Urothelium cell line (cell line): ENCODE measurements around the gene COL23A1.
A peak's percentile ranks its signal among the peaks of the same experiment; 100 is the strongest.

Experiments used
- DNase-seq: peaks from one replicate; pipeline ENCODE4 v3.0.0; 2011; ENCODE audit warnings: low spot score, mixed read lengths
- FAIRE-seq: peaks from 2 replicates; lab custom pipeline; 2011; peaks lifted over from hg19 to GRCh38; lab: Jason Lieb, UNC

Gene COL23A1

DNA sequence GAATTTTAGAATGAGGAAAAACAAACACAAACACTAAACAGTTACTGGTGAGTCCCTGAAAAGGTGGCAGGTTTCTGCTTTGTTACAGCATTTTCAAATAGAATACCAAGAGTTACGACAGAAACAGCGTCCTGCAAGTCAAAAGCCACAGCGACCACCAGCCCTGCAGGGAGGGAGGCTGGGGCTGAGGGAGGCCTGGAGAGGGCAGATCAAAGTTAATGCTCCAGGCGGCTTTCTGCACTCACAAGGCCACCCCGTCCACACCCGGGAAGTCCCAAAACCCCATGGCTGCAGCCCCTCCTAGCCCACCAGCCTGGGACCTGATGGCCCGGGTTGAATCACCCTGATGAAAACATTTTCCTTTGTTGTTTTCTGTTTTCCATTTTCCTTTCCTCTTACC is 29.3 kb downstream of the COL23A1 start:
- FAIRE-seq (no peak), DNase-seq (no peak)

DNA sequence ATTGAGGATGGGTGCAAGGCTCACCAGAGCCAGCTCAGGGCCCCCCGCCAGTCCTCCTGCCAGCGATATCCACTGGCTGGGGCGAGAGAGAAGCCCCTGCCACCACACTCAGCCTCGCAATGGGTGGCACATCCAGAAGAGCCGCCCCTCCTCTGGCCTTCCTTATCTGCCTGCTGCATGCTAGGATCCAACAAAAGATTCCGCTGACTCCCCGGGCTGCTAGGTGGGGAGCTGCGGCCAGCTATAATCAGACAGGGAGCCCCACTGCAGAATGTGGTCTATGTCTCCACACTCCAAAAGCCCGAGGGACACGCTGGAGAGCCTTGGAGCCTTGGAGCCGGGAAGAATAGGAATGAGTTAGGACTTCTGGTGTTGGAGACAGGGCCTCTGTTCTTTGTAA is 32.8 kb downstream of the COL23A1 start:
- DNase-seq (no peak), FAIRE-seq (no peak)

DNA sequence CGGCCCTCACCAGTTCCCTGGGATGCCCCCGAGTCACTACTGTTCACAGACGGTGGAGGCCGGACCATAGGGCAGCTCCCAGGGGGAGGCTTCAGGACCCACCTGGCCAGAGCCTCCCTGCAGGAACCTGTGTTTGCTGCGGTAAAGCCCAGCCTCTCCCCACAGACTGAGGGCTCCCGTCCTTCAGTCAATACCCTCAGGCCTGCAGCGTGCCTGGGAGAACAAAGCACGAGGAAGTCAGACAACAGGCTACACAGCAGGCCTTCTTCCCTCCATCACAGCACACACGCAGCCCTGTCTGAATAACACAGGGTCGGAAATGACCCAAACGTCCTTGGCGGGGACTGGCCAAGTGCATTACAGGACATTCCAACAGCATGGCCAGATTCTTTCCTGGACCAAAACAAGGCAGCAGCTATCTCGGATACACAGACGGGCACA is 34.4 kb downstream of the COL23A1 start:
- DNase-seq (no peak), FAIRE-seq (no peak)

DNA sequence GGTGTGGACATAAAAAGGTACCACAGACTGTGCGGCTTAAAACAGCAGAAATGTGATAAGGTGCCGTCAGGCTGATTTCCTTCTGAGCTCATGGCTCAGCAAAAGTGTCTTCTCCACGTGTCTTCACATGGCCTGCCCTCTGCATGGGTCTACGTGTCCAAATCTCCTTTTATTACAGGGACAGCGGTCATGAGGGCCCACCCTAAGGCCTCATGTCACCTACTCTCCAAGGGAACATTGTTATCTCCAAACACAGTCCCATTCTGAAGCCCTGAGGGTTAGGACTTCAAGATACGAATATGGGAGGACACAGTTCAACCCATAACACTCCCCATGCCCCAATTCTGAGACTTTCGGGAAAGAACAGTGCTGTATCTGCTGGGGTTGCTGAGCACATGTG is 35.2 kb downstream of the COL23A1 start:
- FAIRE-seq: no peak
- no peak for DNase-seq

DNA sequence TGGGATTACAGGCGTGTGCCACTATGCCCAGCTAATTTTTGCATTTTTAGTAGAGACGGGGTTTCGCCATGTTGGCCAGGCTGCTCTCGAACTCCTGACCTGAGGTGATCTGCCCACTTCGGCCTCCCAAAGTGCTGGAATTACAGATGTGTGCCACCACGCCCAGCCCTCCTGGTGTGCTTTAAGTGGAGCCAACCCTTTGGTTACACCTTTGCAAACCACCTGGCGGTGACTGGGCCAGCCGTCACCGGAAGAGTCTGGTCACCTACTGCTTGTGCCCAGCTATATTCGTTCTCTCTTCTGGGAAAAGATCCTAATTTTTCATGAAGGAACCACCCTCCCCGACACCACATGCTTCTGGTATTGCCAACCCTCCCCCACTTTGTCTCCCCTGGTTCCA is 35.9 kb downstream of the COL23A1 start:
- FAIRE-seq (no peak), DNase-seq (no peak)

DNA sequence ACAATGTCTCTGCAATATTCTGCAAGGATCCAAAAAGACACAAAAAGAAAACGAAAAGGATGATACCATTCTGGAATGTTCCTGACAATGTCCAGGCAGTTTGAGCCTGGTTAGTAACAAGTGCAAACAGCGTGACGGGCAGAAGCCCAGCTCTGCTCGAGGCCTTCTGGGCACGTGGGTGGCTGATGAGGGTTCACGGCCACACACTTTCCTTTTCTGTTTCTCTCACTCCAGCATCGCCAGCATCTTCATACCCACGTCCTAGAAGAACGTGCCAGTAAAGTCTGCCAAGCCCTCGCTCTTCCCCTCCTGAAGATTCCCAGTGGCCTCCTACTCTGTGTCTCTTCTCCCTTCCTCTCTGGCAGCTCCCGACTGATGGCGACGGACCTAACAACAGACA is 36.7 kb downstream of the COL23A1 start:
- DNase-seq (no peak), FAIRE-seq (no peak)

DNA sequence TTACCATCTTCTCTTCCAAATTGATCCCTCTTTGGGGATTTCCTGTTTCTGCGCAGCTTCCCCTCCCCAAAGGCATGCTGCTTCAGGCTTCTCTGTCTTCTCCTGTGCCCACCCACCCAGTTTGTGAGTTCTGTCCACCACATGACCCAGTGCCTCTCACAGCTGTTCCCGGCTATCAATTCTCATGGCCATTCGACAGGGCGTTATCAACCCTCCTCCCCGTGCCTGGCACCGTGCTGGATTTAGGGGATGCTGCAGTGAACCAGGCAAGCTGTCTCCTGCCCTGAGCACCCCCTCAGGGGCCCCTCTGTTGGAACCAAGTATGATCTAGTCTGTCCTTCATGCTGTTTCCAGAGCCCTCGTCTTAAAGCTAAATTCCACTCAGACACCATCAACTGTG is 38.7 kb downstream of the COL23A1 start:
- DNase-seq: no peak
- no peak for FAIRE-seq

DNA sequence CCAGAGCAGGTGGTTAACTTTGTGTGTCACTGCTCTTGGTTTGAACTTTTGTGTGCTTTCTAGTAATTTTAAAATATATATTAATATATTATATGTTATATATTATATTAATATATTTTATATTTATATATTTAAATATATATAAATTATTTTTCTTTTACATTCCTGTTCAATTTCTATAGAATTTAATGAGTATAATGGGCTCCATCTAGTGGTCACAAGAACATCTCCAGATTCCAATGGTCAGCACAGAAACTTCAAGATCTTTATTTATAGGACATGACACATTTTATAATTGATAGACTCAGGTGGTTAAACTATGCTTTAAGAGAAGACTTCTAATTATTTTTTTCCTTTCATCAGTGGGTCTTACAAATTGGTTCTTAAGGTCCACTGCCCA is 39.1 kb downstream of the COL23A1 start:
- FAIRE-seq (no peak), DNase-seq (peak; percentile 31)

DNA sequence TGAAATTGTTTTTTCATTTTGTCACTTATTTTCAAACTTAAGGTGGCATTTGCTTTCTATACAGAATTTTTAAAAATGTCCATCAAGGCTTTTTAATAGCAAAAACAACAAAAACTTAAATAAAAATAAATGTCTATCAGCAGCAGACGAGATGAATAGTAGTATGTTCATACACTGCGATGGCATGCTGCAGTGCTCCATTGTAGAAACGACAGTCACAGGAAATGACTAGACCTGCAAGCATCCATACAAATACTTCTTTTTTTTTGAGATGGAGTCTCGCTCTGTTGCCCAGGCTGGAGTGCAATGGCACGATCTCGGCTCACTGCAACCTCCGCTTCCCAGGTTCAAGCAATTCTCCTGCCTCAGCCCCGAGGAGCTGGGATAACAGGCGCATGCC is 41.4 kb downstream of the COL23A1 start:
- FAIRE-seq: no peak
- no peak for DNase-seq

DNA sequence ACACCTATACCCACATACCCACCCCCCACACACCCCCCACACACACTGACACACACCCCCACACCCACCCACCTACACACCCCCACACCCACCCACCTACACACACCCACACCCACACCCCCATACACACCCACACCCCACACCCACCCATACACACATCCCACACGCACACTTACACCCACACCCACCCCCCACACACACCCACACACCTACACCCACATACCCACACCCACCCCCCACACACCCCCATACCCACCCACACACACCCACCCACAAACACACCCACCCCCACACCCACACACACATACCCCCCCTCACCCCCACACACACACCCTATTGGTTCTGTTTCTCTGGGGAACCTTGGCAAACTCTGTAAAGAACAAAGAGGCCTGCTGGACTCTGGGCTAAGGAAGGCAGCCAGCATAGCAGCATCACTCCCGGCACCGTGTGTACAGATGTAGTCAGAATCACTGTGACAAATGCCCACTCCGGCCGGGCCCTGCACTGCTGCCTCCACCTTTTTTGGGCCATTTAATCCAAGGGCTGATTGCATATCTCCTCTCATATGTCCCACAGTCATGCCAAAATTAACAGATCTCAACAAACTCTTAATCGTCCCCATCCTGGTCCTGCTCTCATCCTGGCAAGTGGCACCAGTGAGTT is 42.3 kb downstream of the COL23A1 start:
- DNase-seq: no peak
- no peak for FAIRE-seq

DNA sequence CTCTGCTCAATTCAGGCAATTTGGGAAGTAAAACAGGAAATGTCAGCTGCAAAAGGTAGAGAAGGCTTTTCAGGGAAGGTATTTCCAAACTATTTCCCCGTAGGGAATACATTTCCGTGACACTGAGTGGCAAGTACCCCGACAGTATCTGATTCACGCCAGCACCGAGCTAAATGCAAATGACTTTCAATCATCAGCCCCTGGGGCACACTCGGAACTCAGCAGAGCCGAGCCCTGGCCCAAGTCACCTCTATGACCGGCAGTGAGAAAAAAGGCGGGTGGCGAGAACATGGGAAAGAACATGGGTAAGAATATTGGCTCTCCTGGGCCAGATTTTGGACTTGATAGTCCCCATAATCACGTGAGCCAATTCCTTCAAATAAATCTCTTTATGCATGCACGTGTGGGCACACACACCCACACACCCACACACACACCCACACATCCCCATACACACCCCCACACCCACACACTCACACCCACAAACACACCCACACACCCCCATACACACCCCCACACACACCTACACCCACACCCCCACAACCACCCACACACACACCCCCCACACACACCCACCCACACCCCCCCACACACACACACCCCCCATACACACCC is 43.0 kb downstream of the COL23A1 start:
- no peak for DNase-seq
- FAIRE-seq: no peak

DNA sequence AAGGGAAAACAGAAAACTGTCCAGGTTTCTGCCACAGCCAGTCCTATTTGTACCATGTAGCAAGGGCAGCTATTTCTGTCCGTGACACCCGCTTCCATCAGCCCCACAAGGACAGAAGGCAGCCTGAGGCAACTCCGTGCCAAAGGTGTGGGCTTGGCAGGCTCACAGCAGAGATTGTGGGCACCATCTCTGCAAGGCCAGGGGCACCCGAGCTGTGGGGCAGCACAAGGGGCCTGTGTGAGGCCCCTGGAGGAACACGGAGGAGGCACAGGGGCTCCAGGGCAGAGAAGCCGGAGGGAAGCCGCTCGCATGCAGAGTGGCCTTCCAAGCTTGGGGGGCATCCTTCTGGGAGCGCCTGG is 43.5 kb downstream of the COL23A1 start:
- DNase-seq (no peak), FAIRE-seq (no peak)

DNA sequence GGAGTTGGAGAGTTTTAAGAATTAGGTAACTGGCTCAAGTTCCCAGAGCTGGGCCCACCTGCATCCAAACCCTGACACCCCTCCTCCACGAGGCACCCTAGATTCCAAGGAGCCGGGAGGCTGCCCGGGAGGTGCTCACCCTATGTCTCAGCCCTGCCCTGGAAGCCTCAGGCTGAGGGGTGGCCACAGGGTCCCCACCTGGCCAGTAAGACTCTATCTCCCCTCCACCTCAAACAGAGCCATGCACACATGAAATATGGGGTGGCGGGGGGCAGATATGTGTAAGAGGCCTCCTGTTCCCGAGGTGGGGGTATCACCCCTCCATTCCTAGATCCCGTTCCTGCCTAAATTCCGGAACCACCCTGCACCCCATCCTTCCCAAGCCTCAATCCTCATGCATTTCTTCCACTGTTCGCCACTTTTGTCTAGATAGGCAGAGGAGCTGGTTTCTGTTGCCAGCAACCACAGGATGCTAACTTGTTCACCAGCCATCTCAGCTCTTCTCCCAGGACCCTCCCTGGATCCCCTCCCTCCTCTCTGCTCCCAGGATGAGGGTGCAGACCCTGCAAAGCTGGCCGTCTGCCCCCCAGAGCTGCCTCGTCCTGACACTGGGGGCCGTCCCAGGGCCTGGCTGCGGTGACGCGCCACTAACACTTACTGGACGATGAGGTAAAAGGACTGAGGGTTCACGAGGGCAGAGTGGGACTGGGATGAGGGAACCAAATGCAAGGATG is 44.1 kb downstream of the COL23A1 start:
- FAIRE-seq (no peak), DNase-seq (no peak)

DNA sequence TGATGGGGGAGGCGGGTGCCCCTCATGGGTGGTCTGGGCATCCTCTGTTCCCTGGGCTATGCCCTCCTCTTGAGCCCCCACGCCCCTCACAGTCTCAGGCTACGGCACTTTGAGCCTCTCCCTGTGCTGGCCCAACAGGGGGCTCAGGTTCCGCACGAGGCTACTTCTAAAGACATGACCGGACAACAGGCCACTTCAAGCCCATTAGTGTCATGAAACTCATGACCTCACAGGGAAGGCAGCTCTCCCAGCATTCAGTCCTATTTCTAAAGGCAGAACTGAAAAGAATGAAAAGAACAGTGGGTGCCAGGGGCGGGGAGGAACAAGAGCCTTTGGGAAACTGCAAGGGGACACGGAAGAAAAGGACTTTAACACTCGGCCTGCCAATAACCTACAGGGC is 45.0 kb downstream of the COL23A1 start:
- DNase-seq: no peak
- FAIRE-seq: no peak

DNA sequence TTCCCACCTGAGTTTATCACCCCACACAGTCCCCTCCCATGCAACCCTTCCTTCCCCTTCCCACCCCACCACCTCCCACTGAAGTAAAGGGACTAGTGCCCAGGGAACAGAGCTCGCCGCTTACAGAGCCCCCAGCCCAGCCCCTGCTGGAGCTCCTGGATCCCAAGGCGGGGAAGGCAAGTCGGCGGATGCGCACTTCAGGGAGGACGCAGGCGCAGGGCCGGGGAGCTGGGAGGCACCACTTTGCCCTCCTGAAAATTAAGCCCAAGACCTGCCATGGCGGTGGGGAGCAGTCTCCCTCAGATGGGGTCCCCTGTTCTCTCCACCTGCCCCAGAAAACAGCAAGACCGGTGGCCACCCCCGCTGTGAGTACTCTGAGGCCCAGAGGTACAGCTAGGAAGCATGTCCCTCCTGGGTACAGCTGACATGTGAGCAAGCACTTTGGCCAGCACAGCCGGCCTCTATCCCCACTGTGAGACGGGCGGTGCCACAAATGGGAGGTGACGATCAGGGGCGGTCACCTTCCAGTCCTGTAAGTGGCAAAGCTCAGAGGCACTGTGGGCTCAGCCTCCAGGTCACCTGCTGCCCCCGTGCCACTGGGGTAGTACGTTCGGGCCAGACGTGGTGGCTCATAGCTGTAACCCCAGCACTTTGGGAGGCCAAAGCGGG is 45.9 kb downstream of the COL23A1 start:
- FAIRE-seq (no peak), DNase-seq (no peak)

DNA sequence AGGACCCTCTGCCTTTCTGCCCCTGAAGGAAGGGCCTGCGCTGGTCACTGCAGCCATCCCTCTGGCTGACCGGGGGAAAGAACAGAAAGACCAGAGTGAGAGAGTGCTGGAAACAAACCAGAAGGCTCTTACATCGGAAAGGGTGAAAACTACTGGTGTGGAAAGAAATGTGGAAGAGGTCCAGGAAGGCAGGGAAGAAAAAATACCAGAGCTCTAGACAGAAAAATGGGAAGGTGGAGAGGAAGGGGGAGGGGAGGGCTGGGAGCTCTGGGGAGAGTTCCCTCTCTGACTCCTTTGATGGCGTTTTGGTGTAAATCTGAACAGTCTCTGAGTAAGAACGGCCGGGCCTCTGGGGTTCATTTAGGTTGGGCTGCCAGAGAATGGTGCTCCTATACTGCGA is 47.7 kb downstream of the COL23A1 start:
- FAIRE-seq: no peak
- no peak for DNase-seq

DNA sequence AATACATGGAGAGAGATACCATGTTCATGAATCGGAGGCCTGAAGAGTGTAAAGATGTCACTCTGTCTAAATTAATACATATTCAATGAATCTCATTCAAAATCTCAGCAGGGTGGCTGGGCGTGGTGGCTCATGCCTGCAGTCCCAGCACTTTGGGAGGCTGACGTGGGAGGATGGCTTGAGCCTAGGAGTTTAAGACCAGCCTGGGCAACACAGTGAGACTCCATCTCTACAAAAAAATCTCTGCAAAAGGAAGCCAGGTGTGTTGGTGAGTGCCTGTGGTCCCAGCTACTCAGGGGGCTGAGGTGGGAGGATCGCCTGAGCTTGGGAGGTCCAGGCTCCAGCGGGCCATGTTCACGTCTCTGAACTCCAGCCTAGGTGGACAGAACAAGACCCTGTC is 49.7 kb downstream of the COL23A1 start:
- no peak for FAIRE-seq
- DNase-seq: no peak

DNA sequence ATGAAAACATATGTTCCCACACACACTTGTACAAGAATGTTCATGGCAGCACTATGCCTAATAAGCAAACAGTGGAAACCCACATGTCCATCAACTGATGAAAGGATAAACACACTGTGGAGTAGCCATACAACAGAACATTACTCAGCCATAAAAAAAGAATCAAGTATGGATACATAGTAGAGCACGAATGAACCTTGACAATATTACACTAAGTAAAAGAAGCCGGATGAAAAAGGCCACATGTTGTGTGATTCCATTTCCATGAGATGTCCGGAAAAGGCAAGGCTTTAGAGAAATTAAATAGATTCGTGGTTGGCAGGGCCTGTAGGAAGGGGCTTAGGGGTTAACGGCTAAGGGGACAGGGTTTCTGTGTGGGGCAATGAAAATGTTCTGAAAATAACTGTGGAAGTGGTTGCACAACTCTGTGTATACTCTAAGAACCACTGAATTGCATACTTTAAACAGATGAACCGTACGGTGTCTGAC is 51.4 kb downstream of the COL23A1 start:
- no peak for DNase-seq
- no peak for FAIRE-seq

DNA sequence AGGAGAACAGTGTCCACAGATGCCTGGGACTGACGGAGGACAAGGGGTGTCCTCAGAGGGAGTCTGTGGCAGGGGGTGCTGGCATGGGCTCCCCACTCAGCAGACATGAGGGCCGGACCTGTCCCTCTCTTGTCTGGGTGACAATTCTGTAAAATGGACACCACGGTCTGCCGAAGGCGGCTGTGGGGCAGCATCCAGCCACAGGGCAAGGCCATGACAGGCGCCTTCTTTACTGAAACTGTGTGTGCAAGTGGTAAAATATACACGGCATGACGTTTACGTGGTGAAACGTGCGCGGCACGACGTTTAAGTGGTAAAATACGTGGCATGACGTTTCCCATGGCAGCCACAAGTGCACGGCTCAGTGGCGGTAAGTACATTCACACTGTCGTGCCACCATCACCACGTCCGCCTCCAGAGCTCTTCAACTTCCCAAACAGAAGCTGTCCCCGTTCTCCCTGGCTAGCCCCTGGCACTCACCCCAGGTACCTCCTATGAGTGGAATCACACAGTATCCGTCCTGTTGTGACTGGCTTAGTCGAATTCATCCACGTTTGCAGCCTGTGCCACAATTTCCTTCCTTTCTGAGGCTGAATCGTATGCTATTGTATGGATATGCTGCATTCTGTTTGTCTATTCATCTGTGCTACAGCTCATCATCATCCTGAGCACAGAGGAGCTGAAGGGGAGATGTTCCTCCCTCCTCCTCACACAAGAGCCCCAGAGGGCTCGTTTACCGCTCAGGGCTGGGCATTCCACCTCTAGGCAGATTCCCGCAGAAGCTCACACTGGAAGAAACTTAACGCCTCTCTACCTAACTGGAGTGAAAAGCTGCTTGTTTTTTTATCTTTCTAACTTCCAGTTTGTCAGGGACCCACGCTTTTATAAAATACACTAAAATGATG is 52.5 kb downstream of the COL23A1 start:
- no peak for DNase-seq
- FAIRE-seq: no peak

DNA sequence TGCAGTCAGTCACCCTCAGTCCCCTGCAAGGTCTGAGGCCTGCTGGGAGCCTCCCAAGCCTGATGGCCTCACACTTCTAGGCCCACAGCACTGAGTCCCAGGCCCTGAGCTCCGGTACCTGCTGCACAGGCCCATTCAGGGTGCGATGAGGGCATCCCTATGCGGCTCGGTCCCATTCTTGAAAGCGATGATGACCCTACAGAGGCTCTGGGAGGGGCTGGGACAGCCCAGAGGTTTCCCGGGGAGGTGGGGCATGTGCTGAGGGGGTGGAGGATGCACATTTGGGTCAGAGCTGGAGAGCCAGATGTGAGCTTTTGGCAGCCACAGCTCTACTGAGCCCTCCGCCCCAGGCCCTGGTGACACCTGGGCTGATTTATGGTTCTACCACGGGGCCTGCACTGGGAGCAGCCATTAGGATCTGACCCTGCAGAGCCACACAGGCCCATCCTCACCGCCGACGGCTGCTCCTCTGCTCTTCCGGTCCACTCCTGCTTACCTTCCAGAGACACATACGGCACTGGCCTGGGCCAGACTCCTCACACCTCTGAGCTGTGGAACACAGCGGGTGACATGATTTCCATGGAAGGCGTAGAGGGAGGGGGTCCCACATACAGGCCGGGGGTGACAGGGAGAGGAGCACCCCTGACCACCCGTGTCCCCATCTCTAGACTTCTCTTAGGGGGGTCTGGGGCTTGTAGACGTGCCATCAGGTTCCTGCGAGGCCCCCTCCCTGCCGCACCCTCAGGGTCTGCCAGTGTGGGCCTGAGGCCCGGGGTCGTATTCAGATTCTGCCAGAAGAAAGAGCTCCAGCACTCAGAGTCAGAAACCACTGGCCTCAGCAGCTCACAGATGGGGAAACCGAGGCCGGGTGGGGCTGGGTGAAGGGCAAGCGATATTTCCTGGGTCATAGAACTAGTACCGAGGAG is 53.4 kb downstream of the COL23A1 start:
- FAIRE-seq: no peak
- DNase-seq: no peak
